GM12801 (cell line): ENCODE measurements around the gene LRRC8B.

Experiments
- TF ChIP-seq, protein P1 (sequence below): IDR thresholded peaks from one replicate; pipeline ENCODE4 v1.5.1; 2011; ENCODE audit warnings: control low read depth; ENCODE audit not compliant: insufficient read length; ENCODE audit errors: extremely low read depth

LRRC8B gene

GRCh38 chr1:89489047-89489729, 35.4 kb upstream of the LRRC8B start:
- TF ChIP-seq, protein P1, sequence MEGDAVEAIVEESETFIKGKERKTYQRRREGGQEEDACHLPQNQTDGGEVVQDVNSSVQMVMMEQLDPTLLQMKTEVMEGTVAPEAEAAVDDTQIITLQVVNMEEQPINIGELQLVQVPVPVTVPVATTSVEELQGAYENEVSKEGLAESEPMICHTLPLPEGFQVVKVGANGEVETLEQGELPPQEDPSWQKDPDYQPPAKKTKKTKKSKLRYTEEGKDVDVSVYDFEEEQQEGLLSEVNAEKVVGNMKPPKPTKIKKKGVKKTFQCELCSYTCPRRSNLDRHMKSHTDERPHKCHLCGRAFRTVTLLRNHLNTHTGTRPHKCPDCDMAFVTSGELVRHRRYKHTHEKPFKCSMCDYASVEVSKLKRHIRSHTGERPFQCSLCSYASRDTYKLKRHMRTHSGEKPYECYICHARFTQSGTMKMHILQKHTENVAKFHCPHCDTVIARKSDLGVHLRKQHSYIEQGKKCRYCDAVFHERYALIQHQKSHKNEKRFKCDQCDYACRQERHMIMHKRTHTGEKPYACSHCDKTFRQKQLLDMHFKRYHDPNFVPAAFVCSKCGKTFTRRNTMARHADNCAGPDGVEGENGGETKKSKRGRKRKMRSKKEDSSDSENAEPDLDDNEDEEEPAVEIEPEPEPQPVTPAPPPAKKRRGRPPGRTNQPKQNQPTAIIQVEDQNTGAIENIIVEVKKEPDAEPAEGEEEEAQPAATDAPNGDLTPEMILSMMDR, result no peak

- TF ChIP-seq, protein P1, result no peak
Measured at GRCh38 chr1:89490389-89490788, 34.2 kb upstream of the LRRC8B start.

DNA sequence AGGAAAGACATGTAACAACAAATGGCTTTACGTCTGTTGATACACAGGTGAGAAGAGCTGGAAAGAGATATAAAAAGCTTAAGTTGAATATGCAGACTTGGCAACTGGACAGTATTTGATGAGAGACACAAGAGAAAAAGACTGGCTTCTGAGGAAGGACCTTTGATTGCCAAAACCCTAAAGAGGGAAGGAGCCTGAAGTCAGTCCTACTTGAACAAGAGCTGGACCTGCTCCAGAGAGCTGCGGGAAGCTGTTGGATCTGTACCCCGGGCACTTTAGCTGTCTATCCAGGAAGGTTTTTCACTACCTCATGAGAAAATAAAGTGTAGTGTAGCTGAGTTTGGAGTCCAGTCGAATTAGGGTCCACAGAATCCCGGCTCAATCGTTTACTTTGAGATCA, 25.3 kb upstream of the LRRC8B start:
- TF ChIP-seq, protein P1, result no peak

DNA sequence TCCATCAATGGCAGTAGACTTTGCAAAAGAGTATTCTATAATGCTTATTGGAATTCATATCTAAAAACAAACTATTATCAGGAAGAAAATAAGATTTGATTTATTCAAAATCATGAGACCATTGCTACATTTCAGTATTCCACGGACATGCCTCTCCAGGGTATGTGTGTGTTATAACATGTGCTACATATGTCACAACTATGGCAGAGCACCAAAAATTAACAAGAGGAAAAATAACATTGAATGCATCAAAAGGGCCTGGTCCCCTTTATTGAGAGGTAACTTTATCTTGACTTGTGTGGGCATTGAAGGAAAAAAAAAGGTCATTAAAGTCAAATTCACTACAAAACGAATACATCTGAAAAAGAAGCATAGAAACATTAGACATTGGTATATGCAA, 22.6 kb upstream of the LRRC8B start:
- TF ChIP-seq, protein P1, result no peak

DNA sequence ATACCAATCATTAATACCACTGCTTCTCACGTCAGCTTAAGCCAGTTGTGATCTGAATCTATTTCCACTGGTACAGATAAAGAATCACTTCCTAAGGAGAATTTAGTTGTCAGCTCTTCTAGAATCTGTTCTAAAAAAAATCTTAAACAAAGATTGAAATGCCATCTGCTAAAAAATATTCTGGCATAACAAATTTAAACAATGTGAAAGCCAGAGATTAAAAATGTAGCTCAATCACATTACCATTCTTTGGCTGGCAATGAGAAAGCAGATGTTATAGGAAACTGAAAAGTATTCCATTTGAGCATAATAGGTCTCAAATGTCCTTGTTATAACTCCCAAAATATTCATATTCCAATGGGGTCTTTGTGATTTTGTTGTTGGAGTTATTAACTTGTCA, 21.7 kb upstream of the LRRC8B start:
- TF ChIP-seq, protein P1, result no peak

DNA sequence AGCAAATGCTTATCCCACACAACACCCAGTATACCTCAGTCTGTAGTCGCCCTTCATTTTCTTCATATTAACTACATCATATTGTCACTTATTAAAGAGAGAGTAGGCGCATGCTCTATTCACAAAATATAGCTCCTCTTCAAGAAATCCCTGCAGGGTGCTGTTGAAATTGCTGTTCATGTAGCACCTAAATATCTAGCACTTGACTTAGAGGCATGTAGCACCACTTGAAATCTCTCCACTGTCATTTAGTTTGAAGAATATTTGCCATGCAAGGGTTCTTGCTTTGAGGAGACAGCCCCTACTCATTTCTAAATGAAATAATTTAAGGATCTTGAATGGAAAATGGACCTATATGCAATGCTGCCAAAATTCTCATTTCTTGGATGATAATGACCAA, 20.9 kb upstream of the LRRC8B start:
- TF ChIP-seq, protein P1, result no peak

- TF ChIP-seq, protein P1, result no peak
Measured at GRCh38 chr1:89512996-89513720, 11.5 kb upstream of the LRRC8B start.
